Upper lobe of left lung (tissue), 6 donors: ENCODE results near the gene SLC29A1. TPM values are rescaled to one million over a fixed set of nuclear protein-coding genes. Genes with fewer than 3 reads are reported as not detected.
"Not testable (repeated sequence)": the region's sequence is repeated elsewhere in the genome, so short reads cannot be mapped to it uniquely, and the experiment has no call there.

Source experiments
- ATAC-seq, 2 donors: fragments of 200-7000 bp; cut with Tn5 transposase; one replicate each; pipeline ENCODE4 v1.9.1; 2022; ENCODE audit warnings: mild to moderate bottlenecking in 2 of 2, moderate library complexity in 2 of 2; ENCODE audit not compliant: low FRiP score in 2 of 2
- DNase-seq, 2 donors: peaks; one replicate each; pipeline ENCODE4 v3.0.0-alpha.2; 2019 to 2020
- H3K27ac ChIP-seq, 4 donors: fragments of 200-600 bp; sonication (generic); one replicate each; pipeline ENCODE4 v1.5.1; 2016 to 2019
- H3K27me3 ChIP-seq, 4 donors: fragments of 200-600 bp; sonication (generic); one replicate each; pipeline ENCODE4 v1.5.1; 2017 to 2019
- H3K36me3 ChIP-seq, 4 donors: fragments of 200-600 bp; sonication (generic); one replicate each; pipeline ENCODE4 v1.5.1; 2016 to 2019
- H3K4me1 ChIP-seq, 4 donors: fragments of 200-600 bp; sonication (generic); one replicate each; pipeline ENCODE4 v1.5.1; 2018 to 2019
- H3K4me3 ChIP-seq, 4 donors: fragments of 200-600 bp; sonication (generic); one replicate each; pipeline ENCODE4 v1.5.1; 2017 to 2019; ENCODE audit warnings: mild to moderate bottlenecking in 2 of 4, moderate library complexity in 1 of 4
- H3K9me3 ChIP-seq, 4 donors: fragments of 200-600 bp; sonication (generic); one replicate each; pipeline ENCODE4 v1.5.1; 2018 to 2019
- EP300 ChIP-seq, 4 donors: sonication (generic); formaldehyde crosslinking; IDR thresholded peaks; one replicate each; pipeline ENCODE4 v1.5.1; 2017; ENCODE audit warnings: antibody characterized with exemption in 4 of 4, control low read depth in 2 of 4
- POLR2A ChIP-seq, 4 donors: fragments of 450-650 bp; IDR thresholded peaks; one replicate each; pipeline ENCODE4 v1.5.1; 2016 to 2017; ENCODE audit warnings: antibody characterized with exemption in 4 of 4, mild to moderate bottlenecking in 2 of 4
- POLR2AphosphoS5 ChIP-seq, 2 donors: sonication (generic); formaldehyde crosslinking; IDR thresholded peaks; one replicate each; pipeline ENCODE4 v1.5.1; 2017; ENCODE audit warnings: antibody characterized with exemption in 2 of 2
- WGBS, 2 donors: methylation state at CpG; one replicate each; pipeline ENCODE4 v1.1.5; 2017 to 2018; 5-methylcytosine and 5-hydroxymethylcytosine counted together
- total RNA-seq, 6 donors: library from RNA; depleted of rRNA in 4 of 6; stranded (reverse); fragments of >200 nt in 4 of 6; gene quantifications; one replicate each; pipeline versions ENCODE4 v1.1.0 to v1.2.1, GENCODE V29; 2016 to 2021
- TF ChIP-seq, protein P1 (sequence below), 6 experiments: fragments of 450-650 bp in 4 of 6; fragments of 200-600 bp in 2 of 6; sonication (generic) in 2 of 6; IDR thresholded peaks; one replicate each; pipeline ENCODE4 v1.5.1; 2016 to 2019; ENCODE audit warnings: antibody characterized with exemption in 6 of 6
- donor health status: DM: no; HTN: no; CAD: no; lungs with moderate emphysema.
- donor health status: DM: no; HTN: yes; CAD: no; lungs with severe emphysema.

The SLC29A1 gene
- total RNA-seq, 6 donors from 2014 or later, result 38.3 to 93.2 (median 45.8) TPM

DNA sequence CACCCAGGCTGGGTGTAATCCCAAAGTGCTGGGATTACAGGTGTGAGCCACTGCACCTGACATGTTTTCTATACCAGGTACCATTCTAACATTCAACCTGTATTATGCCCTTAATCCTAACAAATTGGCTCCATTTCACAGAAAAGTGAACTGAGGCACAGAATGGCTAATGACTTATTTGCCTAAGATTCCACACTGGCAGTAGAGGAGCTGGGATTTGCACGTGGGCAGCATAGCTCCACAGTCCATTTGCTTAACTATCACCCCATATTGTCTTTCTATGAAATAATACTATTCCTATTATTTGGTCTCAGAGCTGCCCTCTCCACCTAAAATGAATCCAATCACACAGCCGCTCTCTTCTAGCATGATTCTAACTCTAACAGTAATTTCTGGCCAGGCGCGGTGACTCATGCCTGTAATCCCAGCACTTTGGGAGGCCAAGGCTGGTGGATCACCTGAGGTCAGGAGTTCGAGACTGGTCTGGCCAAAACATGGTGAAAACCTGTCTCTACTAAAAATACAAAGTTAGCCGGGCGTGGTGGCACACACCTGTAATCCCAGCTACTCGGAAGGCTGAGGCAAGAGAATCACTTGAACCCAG is 30.0 kb upstream of the SLC29A1 start:
- WGBS, 2 donors, result 90 to 96% methylated on average over 7 to 8 of the region's 8 CpGs
- H3K27me3 ChIP-seq, result no peaks in the 10 kb centered on the region
- H3K27ac ChIP-seq, result no peak overlapping the region
- TF ChIP-seq EP300 (IDR thresholded peaks at IDR 0.05) (no peak), POLR2A (IDR thresholded peaks at IDR 0.05) (no peak), POLR2AphosphoS5 (IDR thresholded peaks at IDR 0.05) (no peak)
- TF ChIP-seq, protein P1, sequence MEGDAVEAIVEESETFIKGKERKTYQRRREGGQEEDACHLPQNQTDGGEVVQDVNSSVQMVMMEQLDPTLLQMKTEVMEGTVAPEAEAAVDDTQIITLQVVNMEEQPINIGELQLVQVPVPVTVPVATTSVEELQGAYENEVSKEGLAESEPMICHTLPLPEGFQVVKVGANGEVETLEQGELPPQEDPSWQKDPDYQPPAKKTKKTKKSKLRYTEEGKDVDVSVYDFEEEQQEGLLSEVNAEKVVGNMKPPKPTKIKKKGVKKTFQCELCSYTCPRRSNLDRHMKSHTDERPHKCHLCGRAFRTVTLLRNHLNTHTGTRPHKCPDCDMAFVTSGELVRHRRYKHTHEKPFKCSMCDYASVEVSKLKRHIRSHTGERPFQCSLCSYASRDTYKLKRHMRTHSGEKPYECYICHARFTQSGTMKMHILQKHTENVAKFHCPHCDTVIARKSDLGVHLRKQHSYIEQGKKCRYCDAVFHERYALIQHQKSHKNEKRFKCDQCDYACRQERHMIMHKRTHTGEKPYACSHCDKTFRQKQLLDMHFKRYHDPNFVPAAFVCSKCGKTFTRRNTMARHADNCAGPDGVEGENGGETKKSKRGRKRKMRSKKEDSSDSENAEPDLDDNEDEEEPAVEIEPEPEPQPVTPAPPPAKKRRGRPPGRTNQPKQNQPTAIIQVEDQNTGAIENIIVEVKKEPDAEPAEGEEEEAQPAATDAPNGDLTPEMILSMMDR (IDR thresholded peaks at IDR 0.05), result no peak
- H3K4me3 ChIP-seq, result no peak overlapping the region
- H3K36me3 ChIP-seq, result no peaks in the 10 kb centered on the region
- ATAC-seq, result no peak
- DNase-seq, result no peak
- peaks cover 4 to 11% (median 8%) of the 10 kb centered on the region in 4 donors for H3K4me1 ChIP-seq
- no peaks in the 10 kb centered on the region for H3K9me3 ChIP-seq

DNA sequence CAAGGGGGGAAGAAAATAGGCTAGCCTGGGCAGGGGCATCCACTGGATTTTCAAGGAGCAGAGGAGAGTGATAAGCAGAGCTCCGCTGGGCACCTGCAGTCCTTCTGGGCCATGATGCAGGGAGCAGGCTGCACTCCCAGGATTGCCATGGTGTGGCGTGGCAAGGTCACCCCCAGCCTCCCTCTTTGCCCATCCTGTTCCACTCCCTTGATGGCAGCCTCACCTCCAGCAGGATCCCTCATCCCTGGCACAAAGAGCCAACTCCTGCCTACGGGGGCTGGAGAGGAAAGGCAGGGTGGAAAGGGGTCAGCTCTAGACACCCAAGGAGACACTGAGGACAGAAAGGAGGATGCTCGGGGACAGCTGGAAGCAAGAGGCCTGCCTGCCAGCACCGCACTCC is 29.1 kb upstream of the SLC29A1 start:
- Histone ChIP-seq H3K36me3 (no peaks in the 10 kb centered on the region), H3K27me3 (no peaks in the 10 kb centered on the region), H3K9me3 (no peaks in the 10 kb centered on the region), H3K4me3 (no peak overlapping the region), H3K4me1 (peaks cover 4 to 11% (median 8%) of the 10 kb centered on the region in 4 donors), H3K27ac (no peak overlapping the region)
- ATAC-seq (no peak), DNase-seq (no peak)
- TF ChIP-seq POLR2AphosphoS5 (IDR thresholded peaks at IDR 0.05), result no peak
- TF ChIP-seq, protein P1 (IDR thresholded peaks at IDR 0.05), result no peak
- TF ChIP-seq POLR2A (IDR thresholded peaks at IDR 0.05), result no peak
- no peak for TF ChIP-seq EP300 (IDR thresholded peaks at IDR 0.05)
- WGBS, 2 donors, result 69 to 79% methylated on average over 4 to 5 of the region's 5 CpGs

DNA sequence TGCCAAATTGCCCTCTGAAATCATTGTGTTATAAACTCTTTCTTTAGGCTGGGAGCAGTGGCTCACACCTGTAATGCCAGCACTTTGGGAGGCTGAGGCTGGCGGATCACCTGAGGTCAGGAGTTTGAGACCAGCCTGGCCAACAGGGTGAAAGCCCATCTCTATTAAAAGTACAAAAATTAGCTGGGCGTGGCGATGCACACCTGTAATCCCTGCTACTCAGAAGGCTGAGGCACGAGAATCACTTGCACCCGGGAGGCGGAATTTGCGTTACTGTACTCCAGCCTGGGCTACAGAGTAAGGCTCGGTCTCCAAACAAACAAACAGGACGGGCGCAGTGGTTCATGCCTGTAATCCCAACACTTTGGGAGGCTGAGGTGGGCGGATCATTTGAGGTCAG is 27.0 kb upstream of the SLC29A1 start:
- not testable (repeated sequence) for H3K27ac ChIP-seq, H3K4me3 ChIP-seq, H3K36me3 ChIP-seq, H3K9me3 ChIP-seq, DNase-seq, H3K27me3 ChIP-seq, ATAC-seq
- H3K4me1 ChIP-seq, result peaks cover 4 to 11% (median 8%) of the 10 kb centered on the region in 4 donors
- 91 to 93% methylated on average over 11 of the region's 11 CpGs for WGBS, 2 donors

DNA sequence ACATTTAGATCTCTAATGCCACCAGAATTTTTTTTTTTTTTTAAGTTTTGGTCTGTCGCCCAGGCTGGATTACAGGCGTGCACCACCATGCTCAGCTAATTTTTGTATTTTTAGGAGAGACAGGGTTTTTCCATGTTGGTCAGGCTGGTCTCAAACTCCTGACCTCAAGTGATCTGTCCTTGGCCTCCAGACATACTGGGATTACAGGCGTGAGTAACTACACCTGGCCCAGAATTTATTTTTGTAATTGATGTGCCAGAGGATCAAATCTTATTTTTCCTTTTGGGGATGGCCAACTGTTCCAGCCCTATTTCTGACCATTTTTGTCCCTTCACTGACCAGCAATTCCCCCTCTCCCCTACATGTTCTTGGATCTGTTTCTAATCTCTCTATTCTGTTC is 24.7 kb upstream of the SLC29A1 start:
- 87 to 91% methylated on average over 3 of the region's 3 CpGs for WGBS, 2 donors
- Histone ChIP-seq H3K4me3 (no peak overlapping the region), H3K4me1 (no peaks in the 10 kb centered on the region), H3K27ac (no peak overlapping the region), H3K9me3 (no peaks in the 10 kb centered on the region), H3K36me3 (no peaks in the 10 kb centered on the region), H3K27me3 (no peaks in the 10 kb centered on the region)
- no peak for ATAC-seq
- TF ChIP-seq, protein P1 (IDR thresholded peaks at IDR 0.05), result no peak
- no peak for TF ChIP-seq POLR2AphosphoS5 (IDR thresholded peaks at IDR 0.05)
- no peak for TF ChIP-seq EP300 (IDR thresholded peaks at IDR 0.05)
- TF ChIP-seq POLR2A (IDR thresholded peaks at IDR 0.05), result no peak
- no peak for DNase-seq

DNA sequence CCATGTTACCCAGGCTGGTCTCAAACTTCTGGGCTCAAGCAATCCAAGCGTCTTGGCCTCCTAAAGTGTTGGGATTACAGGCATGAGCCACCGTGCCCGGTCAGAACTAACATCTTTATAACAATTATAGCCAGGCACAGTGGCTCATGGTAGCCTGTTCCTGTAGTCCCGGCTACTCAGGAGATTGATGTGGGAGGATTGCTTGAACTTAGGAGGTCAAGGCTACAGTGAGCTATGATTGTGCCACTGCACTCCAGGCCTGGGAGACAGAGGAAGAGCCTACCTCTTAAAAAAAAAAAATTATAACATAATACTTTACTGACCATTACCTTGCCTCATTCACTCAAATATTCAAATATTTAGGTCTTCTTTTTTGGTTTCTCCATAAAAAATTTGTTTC is 23.5 kb upstream of the SLC29A1 start:
- Histone ChIP-seq H3K27me3 (no peaks in the 10 kb centered on the region), H3K4me3 (no peak overlapping the region), H3K27ac (no peak overlapping the region), H3K9me3 (no peaks in the 10 kb centered on the region), H3K4me1 (no peaks in the 10 kb centered on the region), H3K36me3 (no peaks in the 10 kb centered on the region)
- DNase-seq, result no peak
- WGBS, 2 donors, result 95 to 99% methylated on average over 4 of the region's 4 CpGs
- no peak for ATAC-seq
- no peak for TF ChIP-seq POLR2A (IDR thresholded peaks at IDR 0.05)

DNA sequence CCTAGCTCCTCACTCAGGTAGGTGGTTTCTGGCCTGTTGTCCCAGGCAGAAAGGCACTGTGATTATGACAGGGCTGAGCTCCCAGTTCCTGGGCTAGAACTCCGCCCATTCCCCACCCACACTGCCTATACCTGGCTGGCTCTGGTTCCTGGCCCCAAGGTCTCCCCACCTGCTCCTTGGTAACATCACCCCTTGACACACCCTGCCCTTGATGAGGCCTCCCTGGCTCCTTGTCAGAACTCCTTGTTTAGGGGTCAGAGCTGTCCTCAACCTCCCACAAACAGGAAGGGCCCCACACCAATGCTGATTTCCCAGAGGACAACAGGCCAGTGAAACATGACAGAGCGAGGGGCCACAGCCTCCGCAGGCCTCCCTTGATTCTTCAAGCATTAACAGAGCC is 22.2 kb upstream of the SLC29A1 start:
- no peak for TF ChIP-seq EP300 (IDR thresholded peaks at IDR 0.05)
- TF ChIP-seq POLR2A (IDR thresholded peaks at IDR 0.05), result no peak
- TF ChIP-seq POLR2AphosphoS5 (IDR thresholded peaks at IDR 0.05), result no peak
- TF ChIP-seq, protein P1 (IDR thresholded peaks at IDR 0.05), result no peak
- no peak for DNase-seq

More for the DNA sequence above, 22.2 kb upstream of the SLC29A1 start:
- 68 to 89% methylated on average over 3 of the region's 3 CpGs for WGBS, 2 donors
- Histone ChIP-seq H3K4me1 (no peaks in the 10 kb centered on the region), H3K9me3 (no peaks in the 10 kb centered on the region), H3K27me3 (no peaks in the 10 kb centered on the region), H3K27ac (no peak overlapping the region), H3K4me3 (no peak overlapping the region), H3K36me3 (no peaks in the 10 kb centered on the region)
- no peak for ATAC-seq
